GM20000 (cell line): ENCODE results near the gene REC114.

ENCODE experiments used
- DNase-seq: peaks from one replicate; pipeline ENCODE4 v3.0.0; 2012; ENCODE audit warnings: low spot score
- TF ChIP-seq, protein P1 (sequence below): IDR thresholded peaks from 2 replicates; pipeline ENCODE4 v1.5.1; 2012; ENCODE audit warnings: mild to moderate bottlenecking, control low read depth; ENCODE audit errors: extremely low read depth, missing control alignments

The REC114 gene

DNA sequence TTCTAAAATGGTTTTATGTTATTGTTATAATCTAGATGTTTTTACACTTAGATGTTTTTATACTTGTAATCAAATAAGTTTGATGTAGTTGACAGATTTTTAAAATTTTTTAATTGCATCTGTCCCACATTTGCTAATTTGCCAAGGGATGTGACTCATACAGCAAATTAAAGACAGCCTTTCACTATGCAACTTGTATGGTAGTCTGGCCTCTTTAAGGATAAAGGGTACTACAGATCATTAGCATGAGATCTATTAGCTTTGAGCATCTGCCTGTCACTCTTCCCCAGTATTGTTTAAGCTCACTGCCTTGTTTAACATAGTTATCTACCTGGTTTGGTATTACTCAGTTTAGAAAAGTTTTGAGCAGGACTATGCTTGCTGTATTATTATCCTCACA, 107.2 kb downstream of the REC114 start:
- no peak for DNase-seq
- TF ChIP-seq, protein P1, sequence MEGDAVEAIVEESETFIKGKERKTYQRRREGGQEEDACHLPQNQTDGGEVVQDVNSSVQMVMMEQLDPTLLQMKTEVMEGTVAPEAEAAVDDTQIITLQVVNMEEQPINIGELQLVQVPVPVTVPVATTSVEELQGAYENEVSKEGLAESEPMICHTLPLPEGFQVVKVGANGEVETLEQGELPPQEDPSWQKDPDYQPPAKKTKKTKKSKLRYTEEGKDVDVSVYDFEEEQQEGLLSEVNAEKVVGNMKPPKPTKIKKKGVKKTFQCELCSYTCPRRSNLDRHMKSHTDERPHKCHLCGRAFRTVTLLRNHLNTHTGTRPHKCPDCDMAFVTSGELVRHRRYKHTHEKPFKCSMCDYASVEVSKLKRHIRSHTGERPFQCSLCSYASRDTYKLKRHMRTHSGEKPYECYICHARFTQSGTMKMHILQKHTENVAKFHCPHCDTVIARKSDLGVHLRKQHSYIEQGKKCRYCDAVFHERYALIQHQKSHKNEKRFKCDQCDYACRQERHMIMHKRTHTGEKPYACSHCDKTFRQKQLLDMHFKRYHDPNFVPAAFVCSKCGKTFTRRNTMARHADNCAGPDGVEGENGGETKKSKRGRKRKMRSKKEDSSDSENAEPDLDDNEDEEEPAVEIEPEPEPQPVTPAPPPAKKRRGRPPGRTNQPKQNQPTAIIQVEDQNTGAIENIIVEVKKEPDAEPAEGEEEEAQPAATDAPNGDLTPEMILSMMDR: no peak

DNA sequence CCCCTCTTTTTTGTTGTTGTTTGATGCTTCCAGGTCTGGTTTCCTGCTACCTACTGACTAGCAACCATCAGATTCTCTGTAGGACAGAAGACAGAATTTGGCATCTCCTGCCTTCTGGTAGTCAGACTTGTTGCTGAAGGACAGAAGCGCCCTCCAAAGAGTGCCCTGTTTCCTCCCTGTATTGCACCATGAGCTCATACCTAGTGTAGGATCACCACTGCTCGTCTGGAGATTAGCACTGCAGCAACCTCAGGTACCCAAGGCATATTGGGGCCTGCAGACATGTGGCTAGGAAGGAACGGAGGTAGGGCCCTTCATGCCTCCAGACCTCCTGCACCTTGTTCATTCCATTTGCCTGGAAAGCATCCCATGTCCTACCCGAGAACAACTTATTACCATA, 112.1 kb downstream of the REC114 start:
- TF ChIP-seq, protein P1: no peak
- no peak for DNase-seq

DNA sequence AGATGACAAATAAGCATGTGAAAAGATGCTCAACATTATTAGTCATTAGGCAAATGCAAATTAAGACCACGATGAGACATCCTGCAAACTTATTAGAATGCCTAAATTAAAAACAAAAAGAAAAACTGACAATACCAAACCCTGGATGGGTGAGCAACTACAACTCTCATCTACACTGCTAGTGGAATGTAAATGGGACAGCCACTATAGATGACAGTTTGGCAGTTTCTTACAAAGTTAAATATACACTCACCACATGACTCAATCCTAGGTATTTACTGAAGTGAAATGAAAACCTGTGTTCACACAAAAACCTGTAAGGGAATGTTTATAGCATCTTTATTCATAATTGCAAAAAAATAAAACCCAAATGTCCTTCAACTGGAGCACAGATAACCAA, 115.6 kb downstream of the REC114 start:
- DNase-seq: no peak
- TF ChIP-seq, protein P1: no peak

DNA sequence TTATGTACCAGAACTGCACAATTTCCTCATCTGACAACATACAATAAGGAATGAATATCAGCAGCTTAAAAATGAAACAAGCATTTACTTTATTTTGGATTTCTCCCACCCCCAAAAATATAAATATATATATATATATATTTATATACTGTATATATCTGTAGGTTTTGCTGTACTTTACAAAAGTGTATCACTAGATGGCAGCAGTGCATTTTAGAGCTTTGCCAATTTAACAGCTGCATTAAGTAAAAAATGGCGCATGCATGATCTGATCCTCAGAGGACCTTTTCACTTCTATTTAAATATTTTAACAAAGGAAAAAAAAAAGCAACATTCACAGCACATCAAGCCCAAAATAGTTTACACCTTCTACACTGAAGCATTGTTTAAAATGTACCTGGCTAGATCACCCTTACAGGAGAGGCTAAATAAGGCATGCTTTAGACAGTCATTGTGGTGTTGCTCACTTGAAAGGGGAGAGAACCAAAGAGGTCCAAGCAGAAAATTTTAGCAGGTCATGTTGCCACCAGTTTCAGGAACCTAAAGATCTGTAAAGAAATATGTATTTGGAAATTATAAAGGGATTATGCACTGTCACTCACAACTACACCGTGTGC, 117.6 kb downstream of the REC114 start:
- DNase-seq: peak; percentile 32
- TF ChIP-seq, protein P1: no peak

DNA sequence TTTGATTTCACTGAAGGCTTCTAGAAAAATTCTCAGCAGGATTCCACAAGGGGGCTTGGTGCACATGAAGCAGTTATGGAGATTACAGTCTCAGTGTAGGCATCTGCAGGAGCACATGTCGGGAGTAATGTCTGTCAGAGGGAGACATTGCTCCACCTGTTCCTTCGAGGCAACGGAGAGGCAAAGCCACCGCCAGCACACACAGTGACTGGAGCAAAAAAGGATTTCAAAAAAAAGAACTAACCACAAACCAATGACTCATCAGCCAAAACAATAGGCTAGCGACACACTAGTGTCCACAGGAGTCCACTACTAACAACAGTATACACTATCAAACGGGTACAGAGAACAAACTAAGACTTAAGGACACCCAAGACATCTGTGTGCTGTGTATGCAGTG, 121.3 kb downstream of the REC114 start:
- no peak for DNase-seq
- TF ChIP-seq, protein P1: no peak

DNA sequence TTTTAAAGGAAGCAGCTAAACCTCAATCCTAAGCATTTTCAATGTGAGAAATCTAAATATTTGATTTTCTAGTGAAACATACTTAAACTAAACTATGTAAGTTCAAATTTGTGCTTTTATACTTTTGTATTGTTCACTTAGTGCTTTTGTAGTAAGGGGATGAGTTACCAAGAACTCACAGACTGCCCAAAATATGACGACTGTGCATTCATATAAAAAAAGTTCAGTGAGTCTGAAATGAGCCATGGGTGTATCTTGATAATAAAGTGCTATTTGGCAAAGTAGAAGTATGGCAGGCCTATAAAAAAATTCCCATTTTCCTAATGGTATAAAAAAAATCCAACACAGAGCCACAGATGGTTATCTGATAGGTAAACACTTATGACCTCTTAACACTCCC, 124.1 kb downstream of the REC114 start:
- TF ChIP-seq, protein P1: no peak
- DNase-seq: no peak

DNA sequence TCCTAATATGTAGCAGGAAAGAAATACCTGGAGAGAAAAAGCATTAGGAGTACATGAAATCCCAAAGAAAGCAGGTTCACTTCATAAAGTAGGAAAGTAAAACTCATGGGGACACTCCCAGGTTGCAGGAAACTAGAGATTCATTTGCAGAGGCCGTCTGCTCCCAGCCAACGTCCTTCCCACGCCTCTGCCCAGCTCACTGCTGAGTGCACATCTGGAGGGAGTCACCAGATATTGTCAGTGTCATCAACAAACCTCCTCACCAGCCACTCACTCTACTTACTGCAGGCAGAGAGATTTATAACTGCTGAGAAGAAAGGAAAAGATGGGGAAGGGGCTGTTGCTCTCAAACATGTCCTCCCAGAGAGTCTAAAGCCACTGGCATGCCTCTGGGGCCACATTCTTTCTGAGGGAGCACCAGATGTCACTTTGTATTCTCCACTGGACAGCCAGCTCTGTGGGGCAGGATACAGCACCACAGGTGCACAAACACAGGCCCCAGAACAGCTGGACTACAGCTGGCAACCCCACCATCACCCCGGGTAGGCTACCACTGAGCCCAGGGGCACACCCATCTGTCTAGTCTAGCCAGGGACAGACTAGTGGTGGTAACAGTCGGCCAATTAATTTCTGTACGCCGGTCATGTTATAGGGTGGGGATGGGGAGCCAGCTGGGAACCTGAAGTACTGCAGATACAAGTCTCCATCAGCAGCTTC, 125.8 kb downstream of the REC114 start:
- DNase-seq: no peak
- TF ChIP-seq, protein P1: no peak
